Measurements from ENCODE around the gene IL1R1.
A peak's percentile ranks its signal among the peaks of the same experiment; 100 is the strongest.

DNA sequence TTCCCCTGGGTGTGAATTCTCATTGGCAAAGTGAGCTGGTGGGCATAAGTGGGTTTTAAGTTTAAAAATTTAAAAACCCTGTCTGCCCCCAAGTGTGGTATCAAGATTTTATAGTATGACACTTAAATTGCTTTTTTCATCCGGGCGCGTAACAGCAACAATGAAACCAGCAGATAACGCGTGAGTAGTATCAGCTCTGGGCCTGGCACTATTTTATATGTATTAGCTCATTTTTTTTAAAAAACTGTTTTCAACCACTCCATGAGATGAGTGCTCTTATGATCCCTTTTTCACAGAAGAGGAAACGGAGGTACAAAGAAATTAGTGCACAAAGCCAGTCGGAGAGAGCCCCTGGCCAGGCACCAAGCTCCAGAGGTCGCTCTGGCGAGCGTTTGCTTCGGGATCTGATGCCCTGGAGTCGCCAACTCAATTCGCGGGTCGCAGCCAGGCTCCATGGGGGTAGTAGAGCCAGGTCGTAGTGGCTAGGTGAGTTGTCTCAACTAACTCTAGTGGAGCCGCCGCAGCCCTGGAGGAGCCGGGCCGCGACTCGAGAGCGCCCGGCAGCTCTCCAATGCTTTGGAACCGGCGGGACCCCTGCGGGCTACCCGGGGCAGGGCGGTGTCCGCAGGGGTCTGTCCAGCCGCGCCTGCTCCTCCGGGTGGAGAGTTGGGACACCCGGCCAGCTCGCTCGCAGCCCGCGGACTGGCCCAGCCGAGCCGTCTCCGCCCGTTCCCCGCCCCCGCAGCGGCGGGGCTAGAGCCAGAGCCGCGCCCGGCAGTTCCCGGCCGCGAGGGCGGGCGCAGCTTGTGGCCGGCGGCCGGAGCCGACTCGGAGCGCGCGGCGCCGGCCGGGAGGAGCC is at the start of gene IL1R1:
- TF ChIP-seq, protein P1, sequence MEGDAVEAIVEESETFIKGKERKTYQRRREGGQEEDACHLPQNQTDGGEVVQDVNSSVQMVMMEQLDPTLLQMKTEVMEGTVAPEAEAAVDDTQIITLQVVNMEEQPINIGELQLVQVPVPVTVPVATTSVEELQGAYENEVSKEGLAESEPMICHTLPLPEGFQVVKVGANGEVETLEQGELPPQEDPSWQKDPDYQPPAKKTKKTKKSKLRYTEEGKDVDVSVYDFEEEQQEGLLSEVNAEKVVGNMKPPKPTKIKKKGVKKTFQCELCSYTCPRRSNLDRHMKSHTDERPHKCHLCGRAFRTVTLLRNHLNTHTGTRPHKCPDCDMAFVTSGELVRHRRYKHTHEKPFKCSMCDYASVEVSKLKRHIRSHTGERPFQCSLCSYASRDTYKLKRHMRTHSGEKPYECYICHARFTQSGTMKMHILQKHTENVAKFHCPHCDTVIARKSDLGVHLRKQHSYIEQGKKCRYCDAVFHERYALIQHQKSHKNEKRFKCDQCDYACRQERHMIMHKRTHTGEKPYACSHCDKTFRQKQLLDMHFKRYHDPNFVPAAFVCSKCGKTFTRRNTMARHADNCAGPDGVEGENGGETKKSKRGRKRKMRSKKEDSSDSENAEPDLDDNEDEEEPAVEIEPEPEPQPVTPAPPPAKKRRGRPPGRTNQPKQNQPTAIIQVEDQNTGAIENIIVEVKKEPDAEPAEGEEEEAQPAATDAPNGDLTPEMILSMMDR (IDR thresholded peaks at IDR 0.05; ENCODE audit: low read depth, low read length, missing input control), result no peak
- TF ChIP-seq RXRA (IDR thresholded peaks at IDR 0.05) (no peak), TAF1 (conservative IDR thresholded peaks at IDR 0.05) (no peak), RAD21 (IDR thresholded peaks at IDR 0.05) (peak in 1 of 2 donors; percentile 42), HNF4A (conservative IDR thresholded peaks at IDR 0.05) (no peak), JUND (IDR thresholded peaks at IDR 0.05) (no peak), YY1 (IDR thresholded peaks at IDR 0.05) (no peak), SP1 (IDR thresholded peaks at IDR 0.05) (peak; percentile 9), GABPA (IDR thresholded peaks at IDR 0.05 in 1 of 2, conservative IDR thresholded peaks at IDR 0.05 in 1 of 2) (no peak), FOXA1 (IDR thresholded peaks at IDR 0.05) (no peak)
- TF ChIP-seq, protein P2, sequence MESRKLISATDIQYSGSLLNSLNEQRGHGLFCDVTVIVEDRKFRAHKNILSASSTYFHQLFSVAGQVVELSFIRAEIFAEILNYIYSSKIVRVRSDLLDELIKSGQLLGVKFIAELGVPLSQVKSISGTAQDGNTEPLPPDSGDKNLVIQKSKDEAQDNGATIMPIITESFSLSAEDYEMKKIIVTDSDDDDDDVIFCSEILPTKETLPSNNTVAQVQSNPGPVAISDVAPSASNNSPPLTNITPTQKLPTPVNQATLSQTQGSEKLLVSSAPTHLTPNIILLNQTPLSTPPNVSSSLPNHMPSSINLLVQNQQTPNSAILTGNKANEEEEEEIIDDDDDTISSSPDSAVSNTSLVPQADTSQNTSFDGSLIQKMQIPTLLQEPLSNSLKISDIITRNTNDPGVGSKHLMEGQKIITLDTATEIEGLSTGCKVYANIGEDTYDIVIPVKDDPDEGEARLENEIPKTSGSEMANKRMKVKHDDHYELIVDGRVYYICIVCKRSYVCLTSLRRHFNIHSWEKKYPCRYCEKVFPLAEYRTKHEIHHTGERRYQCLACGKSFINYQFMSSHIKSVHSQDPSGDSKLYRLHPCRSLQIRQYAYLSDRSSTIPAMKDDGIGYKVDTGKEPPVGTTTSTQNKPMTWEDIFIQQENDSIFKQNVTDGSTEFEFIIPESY (IDR thresholded peaks at IDR 0.05), result no peak
- TF ChIP-seq, protein P3, sequence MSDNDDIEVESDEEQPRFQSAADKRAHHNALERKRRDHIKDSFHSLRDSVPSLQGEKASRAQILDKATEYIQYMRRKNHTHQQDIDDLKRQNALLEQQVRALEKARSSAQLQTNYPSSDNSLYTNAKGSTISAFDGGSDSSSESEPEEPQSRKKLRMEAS (IDR thresholded peaks at IDR 0.05), result no peak
- TF ChIP-seq, protein P4, sequence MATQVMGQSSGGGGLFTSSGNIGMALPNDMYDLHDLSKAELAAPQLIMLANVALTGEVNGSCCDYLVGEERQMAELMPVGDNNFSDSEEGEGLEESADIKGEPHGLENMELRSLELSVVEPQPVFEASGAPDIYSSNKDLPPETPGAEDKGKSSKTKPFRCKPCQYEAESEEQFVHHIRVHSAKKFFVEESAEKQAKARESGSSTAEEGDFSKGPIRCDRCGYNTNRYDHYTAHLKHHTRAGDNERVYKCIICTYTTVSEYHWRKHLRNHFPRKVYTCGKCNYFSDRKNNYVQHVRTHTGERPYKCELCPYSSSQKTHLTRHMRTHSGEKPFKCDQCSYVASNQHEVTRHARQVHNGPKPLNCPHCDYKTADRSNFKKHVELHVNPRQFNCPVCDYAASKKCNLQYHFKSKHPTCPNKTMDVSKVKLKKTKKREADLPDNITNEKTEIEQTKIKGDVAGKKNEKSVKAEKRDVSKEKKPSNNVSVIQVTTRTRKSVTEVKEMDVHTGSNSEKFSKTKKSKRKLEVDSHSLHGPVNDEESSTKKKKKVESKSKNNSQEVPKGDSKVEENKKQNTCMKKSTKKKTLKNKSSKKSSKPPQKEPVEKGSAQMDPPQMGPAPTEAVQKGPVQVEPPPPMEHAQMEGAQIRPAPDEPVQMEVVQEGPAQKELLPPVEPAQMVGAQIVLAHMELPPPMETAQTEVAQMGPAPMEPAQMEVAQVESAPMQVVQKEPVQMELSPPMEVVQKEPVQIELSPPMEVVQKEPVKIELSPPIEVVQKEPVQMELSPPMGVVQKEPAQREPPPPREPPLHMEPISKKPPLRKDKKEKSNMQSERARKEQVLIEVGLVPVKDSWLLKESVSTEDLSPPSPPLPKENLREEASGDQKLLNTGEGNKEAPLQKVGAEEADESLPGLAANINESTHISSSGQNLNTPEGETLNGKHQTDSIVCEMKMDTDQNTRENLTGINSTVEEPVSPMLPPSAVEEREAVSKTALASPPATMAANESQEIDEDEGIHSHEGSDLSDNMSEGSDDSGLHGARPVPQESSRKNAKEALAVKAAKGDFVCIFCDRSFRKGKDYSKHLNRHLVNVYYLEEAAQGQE (IDR thresholded peaks at IDR 0.05), result peak; percentile 34
- TF ChIP-seq, protein P5, sequence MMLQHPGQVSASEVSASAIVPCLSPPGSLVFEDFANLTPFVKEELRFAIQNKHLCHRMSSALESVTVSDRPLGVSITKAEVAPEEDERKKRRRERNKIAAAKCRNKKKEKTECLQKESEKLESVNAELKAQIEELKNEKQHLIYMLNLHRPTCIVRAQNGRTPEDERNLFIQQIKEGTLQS (IDR thresholded peaks at IDR 0.05), result no peak
